ENCODE measurements around the gene ANGPTL5. TPM values are rescaled to one million over a fixed set of nuclear protein-coding genes. Genes with fewer than 3 reads are reported as not detected.

ANGPTL5 gene
- total and polyA plus RNA-seq, 7 donors: 0.23 to 2.5 (median 0.48) TPM; not detected in 3

- Histone ChIP-seq H3K27me3 (no peaks in the 10 kb centered on the region), H3K9me3 (no peaks in the 10 kb centered on the region), H3K27ac (no peak overlapping the region), H3K4me3 (no peak overlapping the region), H3K36me3 (peaks cover 0 to 27% (median 0%) of the 10 kb centered on the region in 4 donors), H3K4me1 (no peaks in the 10 kb centered on the region)
- TF ChIP-seq POLR2A (IDR thresholded peaks at IDR 0.05): no peak
- 78 to 85% methylated on average over 1 of the region's 1 CpG for WGBS, 2 donors
- intact Hi-C loops (cut with DNase I): no loop called here
- no peak for DNase-seq
Measured at GRCh38 chr11:101949680-101950220, 33.4 kb upstream of the ANGPTL5 start.

- DNase-seq: no peak
- Histone ChIP-seq H3K27me3 (no peaks in the 10 kb centered on the region), H3K36me3 (peaks cover 0 to 25% (median 0%) of the 10 kb centered on the region in 4 donors), H3K27ac (no peak overlapping the region), H3K9me3 (no peaks in the 10 kb centered on the region), H3K4me1 (no peaks in the 10 kb centered on the region), H3K4me3 (no peak overlapping the region)
- 85 to 88% methylated on average over 4 of the region's 4 CpGs for WGBS, 2 donors
- TF ChIP-seq POLR2AphosphoS5 (IDR thresholded peaks at IDR 0.05): no peak
- TF ChIP-seq POLR2A (IDR thresholded peaks at IDR 0.05): no peak
- TF ChIP-seq CTCF (IDR thresholded peaks at IDR 0.05): no peak
- no peak for TF ChIP-seq EP300 (IDR thresholded peaks at IDR 0.05)
- intact Hi-C loops (cut with DNase I): no loop called here
Measured at GRCh38 chr11:101945448-101945847, 29.1 kb upstream of the ANGPTL5 start.

GRCh38 chr11:101944923-101945322, 28.6 kb upstream of the ANGPTL5 start:
- DNase-seq: no peak
- TF ChIP-seq CTCF (IDR thresholded peaks at IDR 0.05) (no peak), POLR2AphosphoS5 (IDR thresholded peaks at IDR 0.05) (no peak), POLR2A (IDR thresholded peaks at IDR 0.05) (no peak), EP300 (IDR thresholded peaks at IDR 0.05) (no peak)
- Histone ChIP-seq H3K27me3 (no peaks in the 10 kb centered on the region), H3K4me3 (no peak overlapping the region), H3K9me3 (no peaks in the 10 kb centered on the region), H3K27ac (no peak overlapping the region), H3K4me1 (no peaks in the 10 kb centered on the region), H3K36me3 (peaks cover 0 to 22% (median 0%) of the 10 kb centered on the region in 4 donors)
- WGBS, 2 donors: 52 to 85% methylated on average over 2 of the region's 2 CpGs
- intact Hi-C loops (cut with DNase I): no loop called here

- no peak for DNase-seq
- H3K27me3 ChIP-seq: no peaks in the 10 kb centered on the region
- intact Hi-C loops (cut with DNase I): no loop called here
- no peak overlapping the region for H3K4me3 ChIP-seq
- H3K36me3 ChIP-seq: peaks cover 0 to 9% (median 0%) of the 10 kb centered on the region in 4 donors
- H3K27ac ChIP-seq: no peak overlapping the region
- 86% methylated on average over 3 of the region's 3 CpGs for WGBS, 2 donors
- no peak for TF ChIP-seq EP300 (IDR thresholded peaks at IDR 0.05)
- TF ChIP-seq POLR2A (IDR thresholded peaks at IDR 0.05): no peak
- H3K9me3 ChIP-seq: no peaks in the 10 kb centered on the region
- no peaks in the 10 kb centered on the region for H3K4me1 ChIP-seq
Measured at GRCh38 chr11:101940901-101941520, 24.7 kb upstream of the ANGPTL5 start.

GRCh38 chr11:101931692-101932091, 15.4 kb upstream of the ANGPTL5 start:
- DNase-seq: no peak
- Histone ChIP-seq H3K9me3 (no peaks in the 10 kb centered on the region), H3K27ac (no peak overlapping the region), H3K4me1 (no peaks in the 10 kb centered on the region), H3K27me3 (no peaks in the 10 kb centered on the region), H3K4me3 (no peak overlapping the region), H3K36me3 (no peaks in the 10 kb centered on the region)
- intact Hi-C loops (cut with DNase I): no loop called here
- TF ChIP-seq CTCF (IDR thresholded peaks at IDR 0.05) (no peak), POLR2AphosphoS5 (IDR thresholded peaks at IDR 0.05) (no peak), EP300 (IDR thresholded peaks at IDR 0.05) (no peak), POLR2A (IDR thresholded peaks at IDR 0.05) (no peak)
- 83 to 92% methylated on average over 6 of the region's 6 CpGs for WGBS, 2 donors

Data from sigmoid colon (tissue), 7 donors.